Hepatic stellate cell (primary cell): ENCODE results near the gene MMP20.

Source experiments
- DNase-seq: peaks from one replicate; pipeline ENCODE4 v3.0.0; 2011; ENCODE audit warnings: low spot score

The MMP20 gene

DNA sequence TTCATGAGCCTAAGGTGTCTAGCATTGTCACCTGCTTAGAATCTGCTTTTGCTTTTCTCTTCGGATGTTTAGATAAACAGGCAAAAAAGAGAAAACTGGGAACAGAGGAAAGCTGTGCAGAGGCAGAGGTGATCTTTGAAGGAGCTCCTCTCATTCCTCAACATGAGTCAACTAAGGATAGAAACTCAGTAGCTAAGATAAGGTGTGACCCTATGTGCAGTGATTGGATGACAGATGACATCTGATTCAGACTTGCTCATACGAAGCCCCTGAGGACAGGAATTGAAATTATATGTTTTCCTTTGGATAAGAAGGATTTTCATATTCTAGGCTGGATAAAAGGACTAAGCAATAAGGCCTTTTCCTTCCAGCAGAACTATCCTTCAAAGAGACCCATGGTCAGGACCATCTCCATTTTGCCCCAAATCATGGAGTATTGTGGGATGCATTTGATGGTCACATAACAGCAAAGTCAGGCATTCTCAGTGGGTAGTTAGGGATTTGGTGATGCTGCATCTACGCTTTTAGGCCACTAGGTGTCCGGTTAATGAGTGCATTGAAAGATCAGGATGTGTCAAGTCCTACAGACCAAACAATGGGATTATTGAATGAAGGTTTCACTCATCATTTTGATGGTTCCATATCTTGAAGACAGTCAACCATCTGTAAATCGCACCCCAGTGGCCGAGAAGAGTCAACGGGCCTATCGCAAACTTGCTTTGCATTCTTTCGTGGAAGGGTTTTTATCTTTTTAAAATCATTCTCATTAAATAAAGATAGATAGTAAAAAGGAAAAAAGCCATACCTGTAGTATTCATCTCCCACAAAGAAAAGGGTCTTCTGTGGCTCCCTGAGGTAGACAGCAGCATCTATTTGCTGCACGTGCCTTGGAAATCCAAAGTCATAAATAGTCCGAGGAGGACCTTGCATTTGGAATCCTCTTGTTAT, 32.2 kb downstream of the MMP20 start:
- no peak for DNase-seq

DNA sequence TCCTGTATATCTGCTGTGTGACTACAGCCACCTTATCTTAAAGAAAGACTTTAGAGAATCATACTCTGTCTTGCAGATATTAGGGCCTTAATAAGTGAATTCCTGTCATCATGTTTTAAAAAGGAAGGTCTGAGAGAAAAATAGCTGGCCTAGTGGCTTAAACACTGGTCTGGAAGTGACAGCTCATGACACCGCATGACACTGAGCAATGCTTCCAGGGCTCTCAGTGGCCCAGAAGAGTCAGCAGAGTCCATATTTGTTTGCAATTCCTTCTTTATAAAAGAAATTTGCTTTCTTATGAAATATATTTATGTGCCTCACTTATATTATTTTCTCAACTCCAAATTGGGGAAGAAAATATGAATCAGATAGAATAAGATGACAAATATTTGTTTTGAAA, 33.0 kb downstream of the MMP20 start:
- DNase-seq, result no peak

DNA sequence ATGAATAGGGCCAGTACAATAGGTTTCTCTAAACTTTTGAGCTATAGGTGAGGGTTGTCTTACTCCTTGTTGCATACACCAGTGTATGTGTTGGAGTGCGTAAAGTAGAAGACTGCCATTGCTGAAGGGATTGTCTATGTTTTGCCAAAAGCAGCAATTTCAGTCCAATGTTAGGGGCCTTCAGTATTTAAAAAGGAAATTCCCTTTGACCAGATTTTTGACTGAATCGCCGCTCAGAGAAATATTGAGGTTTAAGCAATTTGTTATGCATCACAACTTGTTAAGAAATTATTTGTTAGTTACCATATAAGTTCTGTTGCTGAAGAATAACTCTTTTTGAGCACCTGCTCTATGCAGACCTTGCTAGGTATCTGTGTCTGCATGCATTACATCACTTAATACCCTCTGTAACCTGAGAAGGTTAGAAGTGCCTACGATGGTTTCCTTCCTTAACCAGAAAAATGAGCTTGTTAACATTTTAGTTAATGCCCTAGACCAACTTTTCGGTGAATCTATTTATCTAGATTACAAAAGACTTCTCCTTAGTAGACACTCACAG, 33.9 kb downstream of the MMP20 start:
- DNase-seq, result no peak

DNA sequence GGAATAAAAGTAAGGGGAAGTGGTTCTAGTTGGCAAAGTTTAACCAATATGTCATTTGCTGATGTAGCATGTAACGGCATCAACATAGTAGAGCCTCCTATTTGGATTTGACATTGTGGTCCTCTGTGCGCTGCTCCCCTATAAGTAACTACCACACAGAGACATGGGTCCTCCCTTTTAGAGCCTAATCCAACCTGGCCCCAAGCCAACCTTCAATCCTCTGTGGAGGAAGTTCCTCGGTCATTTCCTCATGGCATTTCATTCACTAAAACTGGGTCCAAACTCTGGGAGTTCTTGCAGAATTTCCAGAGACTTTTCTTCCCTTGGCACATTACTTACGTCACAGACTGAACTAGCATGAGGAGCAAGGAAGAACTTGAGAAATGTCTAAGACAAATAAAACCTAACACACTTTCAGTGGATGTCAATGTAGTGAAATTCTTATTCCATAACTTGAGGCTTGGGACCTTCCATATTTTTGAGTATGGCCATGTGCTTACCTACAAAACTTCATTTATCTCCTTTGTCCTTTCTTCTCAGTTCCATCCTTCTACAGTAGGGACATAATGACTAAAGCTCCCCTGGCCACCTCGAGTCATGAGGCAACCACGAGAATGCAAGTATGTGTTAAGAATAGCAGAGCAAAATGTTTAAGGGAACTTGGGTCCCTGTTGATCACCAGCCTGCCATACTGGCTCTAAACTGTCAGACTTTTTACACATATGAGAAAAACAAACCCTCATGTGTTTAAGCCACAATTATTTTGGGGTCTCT, 34.7 kb downstream of the MMP20 start:
- no peak for DNase-seq

DNA sequence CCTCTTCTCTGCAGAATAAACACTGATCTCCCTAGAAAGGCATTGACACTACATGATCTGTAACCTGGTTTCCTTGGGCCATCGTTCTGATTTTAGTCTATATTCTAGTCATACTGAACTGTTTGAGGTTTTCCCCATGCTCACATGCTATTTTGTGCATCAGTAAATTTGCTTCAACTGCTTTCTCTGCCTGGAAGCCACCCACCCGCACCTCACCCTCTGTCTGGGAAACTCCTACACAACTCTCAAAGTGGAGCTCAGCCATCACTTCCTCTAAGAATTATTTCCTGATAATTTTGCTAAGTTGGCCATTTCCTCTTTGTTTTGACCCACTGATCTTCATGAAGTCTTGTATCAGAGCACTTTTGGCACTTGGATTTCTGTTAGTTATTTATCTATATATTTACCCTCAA, 36.1 kb downstream of the MMP20 start:
- no peak for DNase-seq

GRCh38 chr11:102587722-102588121, 37.4 kb downstream of the MMP20 start:
- DNase-seq, result no peak

- no peak for DNase-seq
Measured at GRCh38 chr11:102583141-102583873, 41.8 kb downstream of the MMP20 start.

GRCh38 chr11:102582140-102582539, 43.0 kb downstream of the MMP20 start:
- no peak for DNase-seq

- DNase-seq, result no peak
Measured at GRCh38 chr11:102581066-102581465, 44.1 kb downstream of the MMP20 start.

- DNase-seq, result no peak
Measured at GRCh38 chr11:102580185-102580951, 44.8 kb downstream of the MMP20 start.

GRCh38 chr11:102577723-102578122, 47.4 kb downstream of the MMP20 start:
- no peak for DNase-seq

- DNase-seq, result no peak
Measured at GRCh38 chr11:102577182-102577581, 48.0 kb downstream of the MMP20 start.

DNA sequence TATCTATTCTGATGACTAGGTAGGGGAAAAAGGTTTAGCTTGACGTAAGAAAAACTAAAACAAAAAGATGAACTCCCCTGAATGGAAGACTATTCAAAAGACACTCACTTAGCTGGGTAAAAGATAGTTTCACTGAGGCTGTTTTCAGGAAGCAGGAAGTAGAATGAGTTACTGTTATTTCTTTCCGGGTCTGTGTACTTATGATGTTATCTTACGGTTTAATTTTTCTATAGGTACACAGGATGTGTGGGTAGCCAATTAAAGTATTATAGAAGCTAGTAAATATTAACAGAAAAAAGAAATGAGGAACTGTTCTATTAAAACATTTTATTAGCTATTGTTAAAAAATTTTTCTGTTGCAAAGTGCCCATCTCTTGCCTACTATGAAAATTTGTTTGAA, 48.8 kb downstream of the MMP20 start:
- DNase-seq, result no peak

- DNase-seq, result no peak
Measured at GRCh38 chr11:102575012-102575411, 50.1 kb downstream of the MMP20 start.

DNA sequence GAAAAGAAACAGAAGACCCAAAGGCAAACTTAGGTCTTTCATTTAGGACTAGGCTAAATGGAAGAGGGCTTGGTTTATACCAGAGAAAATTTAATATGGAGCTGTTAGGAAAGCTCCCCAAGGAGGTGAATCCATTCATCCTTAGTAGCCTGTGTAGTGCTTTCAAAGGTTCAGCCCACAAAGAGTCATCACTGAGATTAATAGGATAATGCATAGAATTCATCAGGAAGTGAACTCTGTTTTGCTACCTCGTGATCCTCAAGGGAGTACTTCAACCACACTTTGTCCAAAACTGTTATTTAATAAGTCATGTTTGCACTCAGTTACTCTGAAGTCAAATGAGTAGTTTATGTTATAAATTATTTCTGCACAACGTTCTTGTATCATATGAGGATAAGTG, 51.3 kb downstream of the MMP20 start:
- DNase-seq, result peak; percentile 9

DNA sequence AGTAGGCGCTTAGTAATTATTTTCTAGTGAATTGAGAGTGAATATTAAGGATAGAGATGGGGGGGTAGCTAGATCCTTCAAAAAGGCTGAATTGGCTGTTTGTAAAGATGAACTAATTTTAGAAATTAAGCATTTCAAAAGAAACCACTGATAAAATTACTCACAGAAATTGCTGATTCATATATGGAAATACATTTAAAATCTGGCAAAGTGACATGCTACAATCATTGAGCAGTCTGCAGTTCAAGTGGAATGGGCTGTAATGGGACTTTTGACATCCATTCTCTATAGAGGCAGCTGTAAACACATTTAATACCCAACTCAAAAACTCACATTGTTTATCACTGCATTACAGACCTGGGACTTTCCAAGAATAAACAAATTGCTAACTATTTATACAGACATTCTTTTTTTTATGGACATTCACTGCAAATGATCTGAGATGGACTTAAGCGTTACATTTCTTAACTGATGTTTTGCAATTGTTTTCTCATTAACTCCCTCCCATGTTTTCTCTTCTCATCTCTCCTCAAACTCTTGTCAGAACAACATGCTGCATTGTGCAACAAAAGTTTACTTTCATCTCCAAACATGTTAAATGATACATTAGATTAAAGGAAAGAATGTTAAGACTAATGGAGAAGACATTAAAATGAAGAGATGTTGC, 52.4 kb downstream of the MMP20 start:
- no peak for DNase-seq

DNA sequence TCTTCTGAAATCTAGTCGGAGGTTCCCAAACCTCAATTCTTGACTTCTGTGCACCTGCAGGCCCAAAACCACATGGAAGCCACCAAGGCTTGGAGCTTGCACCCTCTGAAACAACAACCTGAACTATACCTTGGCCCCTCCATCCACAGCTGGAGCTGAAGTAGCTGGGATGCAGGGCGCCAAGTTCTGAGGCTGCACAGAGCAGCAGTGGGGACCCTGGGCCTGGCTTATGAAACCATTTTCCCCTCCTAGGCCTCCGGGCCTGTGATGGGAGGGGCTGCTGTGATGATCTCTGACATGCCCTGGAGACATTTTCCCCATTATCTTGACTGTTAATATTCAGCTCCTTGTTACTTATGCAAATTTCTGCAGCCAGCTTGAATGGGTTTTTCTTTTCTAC, 56.3 kb downstream of the MMP20 start:
- DNase-seq, result no peak

DNA sequence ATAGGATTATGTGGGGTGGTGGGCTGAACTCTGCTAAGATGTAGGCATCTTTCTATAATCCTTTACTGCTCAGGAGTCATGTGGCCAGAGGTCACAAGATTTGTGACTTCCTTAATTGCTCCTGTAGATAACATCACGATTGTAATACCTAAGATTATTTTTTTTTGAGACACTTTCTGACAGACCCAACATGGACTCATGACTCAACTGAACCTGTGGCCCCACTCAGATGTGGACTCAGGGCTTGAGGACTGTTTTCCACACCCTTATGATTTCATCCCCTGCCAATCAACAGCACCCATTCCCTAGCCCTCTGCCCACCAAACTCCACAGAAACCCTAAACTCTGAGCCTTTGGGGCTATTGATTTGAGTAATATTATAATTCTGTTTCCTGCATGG, 59.0 kb downstream of the MMP20 start:
- DNase-seq, result no peak

DNA sequence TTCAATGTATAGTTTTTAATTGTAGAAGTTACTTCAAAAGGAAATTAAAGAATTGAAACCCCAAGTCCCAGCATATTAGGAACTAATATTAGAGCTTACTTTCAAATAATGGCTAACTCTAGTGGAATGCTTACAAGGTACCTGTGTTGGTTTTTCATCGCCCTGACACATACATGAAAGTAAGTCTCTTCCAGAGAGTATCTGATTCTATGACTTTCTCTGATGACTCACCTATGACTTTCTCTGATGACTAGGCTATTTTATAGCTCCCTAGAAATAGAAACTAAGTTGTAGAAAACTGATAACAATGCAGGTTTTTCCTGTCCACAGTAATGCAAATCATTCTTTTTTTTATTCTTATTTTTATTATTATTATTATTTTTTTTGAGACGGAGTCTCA, 61.0 kb downstream of the MMP20 start:
- peak; percentile 44 for DNase-seq

- DNase-seq, result no peak
Measured at GRCh38 chr11:102561636-102562035, 63.5 kb downstream of the MMP20 start.

GRCh38 chr11:102560555-102561011, 64.5 kb downstream of the MMP20 start:
- DNase-seq, result peak; percentile 36
